Breast epithelium (tissue), 4 donors: ENCODE data around the gene SYT5. TPM values are rescaled to one million over a fixed set of nuclear protein-coding genes. Genes with fewer than 3 reads are reported as not detected.
"Not testable (repeated sequence)": the region's sequence is repeated elsewhere in the genome, so short reads cannot be mapped to it uniquely, and the experiment has no call there.

Experiments
- DNase-seq, 2 donors: peaks; one replicate each; pipeline ENCODE4 v3.0.0-alpha.2; 2019; ENCODE audit warnings: low spot score in 2 of 2
- H3K27ac ChIP-seq, 2 donors: fragments of 200-600 bp; sonication (generic) in 1 of 2; one replicate each; pipeline ENCODE4 v1.5.1; 2016 to 2019; ENCODE audit warnings: mild to moderate bottlenecking in 1 of 2
- H3K27me3 ChIP-seq, 2 donors: fragments of 200-600 bp; sonication (generic) in 1 of 2; one replicate each; pipeline versions ENCODE4 v1.5.1 to v1.6.0; 2017 to 2019; ENCODE audit warnings: control low read depth in 1 of 2, mild to moderate bottlenecking in 1 of 2
- H3K36me3 ChIP-seq: fragments of 200-600 bp; one replicate; pipeline ENCODE4 v1.5.1; 2019
- H3K4me1 ChIP-seq, 2 donors: fragments of 200-600 bp; sonication (generic); one replicate each; pipeline ENCODE4 v1.5.1; 2016 to 2019; ENCODE audit warnings: control low read depth in 1 of 2
- H3K4me3 ChIP-seq, 3 donors: fragments of 200-600 bp; sonication (generic); 1 replicate in 2 of 3; 2 replicates in 1 of 3; pipeline ENCODE4 v1.5.1; 2016 to 2019; ENCODE audit warnings: mild to moderate bottlenecking in 3 of 3, moderate library complexity in 2 of 3
- H3K9me3 ChIP-seq, 2 donors: fragments of 200-600 bp; sonication (generic) in 1 of 2; one replicate each; pipeline ENCODE4 v1.5.1; 2016 to 2019; ENCODE audit warnings: control low read depth in 1 of 2
- POLR2A ChIP-seq: fragments of 450-650 bp; IDR thresholded peaks from one replicate; pipeline ENCODE4 v1.6.1; 2016; ENCODE audit warnings: antibody characterized with exemption, mild to moderate bottlenecking, moderate library complexity
- POLR2AphosphoS5 ChIP-seq, 3 donors: sonication (generic); formaldehyde crosslinking; IDR thresholded peaks; one replicate each; pipeline ENCODE4 v1.6.1; 2017; ENCODE audit warnings: antibody characterized with exemption in 3 of 3
- intact Hi-C: fragments of 100-400 bp; cut with DNase I; formaldehyde crosslinking; loops from one replicate; pipeline ENCODE4 v1.15.1; 2023; ENCODE audit warnings: low total_unique reads
- total RNA-seq, 3 donors: library from RNA; depleted of rRNA; stranded (reverse); fragments of >200 nt; gene quantifications; one replicate each; pipeline ENCODE4 v1.1.0, GENCODE V29; 2016
- TF ChIP-seq, protein P1 (sequence below), 3 donors: fragments of 450-650 bp; IDR thresholded peaks; one replicate each; pipeline ENCODE4 v1.5.1; 2016 to 2017; ENCODE audit warnings: antibody characterized with exemption in 3 of 3, mild to moderate bottlenecking in 3 of 3, moderate library complexity in 3 of 3

Gene SYT5
- total RNA-seq, 3 donors from 2014 or later: under 0.01 TPM; not detected in 2

- peak overlapping the region in 2 of 3 donors; percentile 12 to 52 for H3K4me3 ChIP-seq
- H3K9me3 ChIP-seq: no peaks in the 10 kb centered on the region
- no peaks in the 10 kb centered on the region for H3K4me1 ChIP-seq
- intact Hi-C loops: no loop called here
- TF ChIP-seq POLR2AphosphoS5 (IDR thresholded peaks at IDR 0.05) (no peak), POLR2A (no peak)
- TF ChIP-seq, protein P1, sequence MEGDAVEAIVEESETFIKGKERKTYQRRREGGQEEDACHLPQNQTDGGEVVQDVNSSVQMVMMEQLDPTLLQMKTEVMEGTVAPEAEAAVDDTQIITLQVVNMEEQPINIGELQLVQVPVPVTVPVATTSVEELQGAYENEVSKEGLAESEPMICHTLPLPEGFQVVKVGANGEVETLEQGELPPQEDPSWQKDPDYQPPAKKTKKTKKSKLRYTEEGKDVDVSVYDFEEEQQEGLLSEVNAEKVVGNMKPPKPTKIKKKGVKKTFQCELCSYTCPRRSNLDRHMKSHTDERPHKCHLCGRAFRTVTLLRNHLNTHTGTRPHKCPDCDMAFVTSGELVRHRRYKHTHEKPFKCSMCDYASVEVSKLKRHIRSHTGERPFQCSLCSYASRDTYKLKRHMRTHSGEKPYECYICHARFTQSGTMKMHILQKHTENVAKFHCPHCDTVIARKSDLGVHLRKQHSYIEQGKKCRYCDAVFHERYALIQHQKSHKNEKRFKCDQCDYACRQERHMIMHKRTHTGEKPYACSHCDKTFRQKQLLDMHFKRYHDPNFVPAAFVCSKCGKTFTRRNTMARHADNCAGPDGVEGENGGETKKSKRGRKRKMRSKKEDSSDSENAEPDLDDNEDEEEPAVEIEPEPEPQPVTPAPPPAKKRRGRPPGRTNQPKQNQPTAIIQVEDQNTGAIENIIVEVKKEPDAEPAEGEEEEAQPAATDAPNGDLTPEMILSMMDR (IDR thresholded peaks at IDR 0.05): no peak
- H3K27me3 ChIP-seq: peaks cover 2 to 55% of the 10 kb centered on the region in 2 donors
- DNase-seq: no peak
- no peaks in the 10 kb centered on the region for H3K36me3 ChIP-seq
- no peak overlapping the region for H3K27ac ChIP-seq
Measured at GRCh38 chr19:55156202-55157063, 23.7 kb downstream of the SYT5 start.

DNA sequence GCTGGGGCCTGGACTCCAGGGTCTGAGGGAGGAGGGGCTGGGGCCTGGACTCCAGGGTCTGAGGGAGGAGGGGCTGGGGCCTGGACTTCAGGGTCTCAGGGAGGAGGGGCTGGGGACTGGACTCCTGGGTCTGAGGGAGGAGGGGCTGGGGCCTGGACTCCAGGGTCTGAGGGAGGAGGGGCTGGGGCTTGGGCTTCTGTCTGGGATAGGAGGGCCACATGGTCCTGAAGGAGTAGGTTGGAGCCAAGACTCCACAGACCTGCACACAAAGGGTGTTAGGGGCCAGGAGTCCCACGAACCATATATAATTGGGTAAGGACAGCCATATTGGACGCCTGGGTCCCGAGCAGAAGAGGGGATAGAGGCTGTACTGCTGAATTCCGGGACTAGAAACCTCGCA, 24.3 kb downstream of the SYT5 start:
- Histone ChIP-seq H3K27me3 (peaks cover 0 to 50% of the 10 kb centered on the region in 2 donors), H3K4me3 (peak overlapping the region in 2 of 3 donors; percentile 12 to 52)
- H3K36me3 ChIP-seq, H3K4me1 ChIP-seq, H3K27ac ChIP-seq, intact Hi-C loops, DNase-seq, H3K9me3 ChIP-seq: not testable (repeated sequence)

GRCh38 chr19:55153652-55154264, 26.3 kb downstream of the SYT5 start:
- H3K9me3 ChIP-seq: no peaks in the 10 kb centered on the region
- intact Hi-C loops: no loop called here
- TF ChIP-seq, protein P1 (IDR thresholded peaks at IDR 0.05): no peak
- no peak for TF ChIP-seq POLR2AphosphoS5 (IDR thresholded peaks at IDR 0.05)
- TF ChIP-seq POLR2A: no peak
- DNase-seq: no peak
- no peaks in the 10 kb centered on the region for H3K36me3 ChIP-seq
- peaks cover 0 to 54% of the 10 kb centered on the region in 2 donors for H3K27me3 ChIP-seq
- no peak overlapping the region for H3K27ac ChIP-seq
- no peaks in the 10 kb centered on the region for H3K4me1 ChIP-seq
- H3K4me3 ChIP-seq: no peak overlapping the region

DNA sequence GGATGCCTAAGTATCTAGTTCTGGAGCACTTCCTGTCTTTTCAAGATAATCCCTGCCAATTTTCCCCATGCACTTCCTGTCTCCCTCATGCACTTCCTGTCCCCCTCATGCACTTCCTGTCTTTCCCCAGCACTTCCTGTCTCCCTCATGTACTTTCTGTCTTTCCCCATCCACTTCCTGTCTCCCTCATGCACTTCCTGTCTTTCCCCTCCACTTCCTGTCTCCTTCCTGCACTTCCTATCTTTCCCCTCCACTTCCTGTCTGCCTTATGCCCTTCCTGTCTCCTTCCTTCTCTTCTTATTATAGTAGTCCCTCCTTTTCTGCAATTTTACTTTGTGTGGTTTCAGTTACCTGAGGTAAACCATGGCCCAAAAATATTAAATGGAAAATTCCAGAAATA, 28.1 kb downstream of the SYT5 start:
- no peaks in the 10 kb centered on the region for H3K36me3 ChIP-seq
- TF ChIP-seq POLR2AphosphoS5 (IDR thresholded peaks at IDR 0.05): no peak
- TF ChIP-seq POLR2A: no peak
- TF ChIP-seq, protein P1 (IDR thresholded peaks at IDR 0.05): no peak
- intact Hi-C loops: no loop called here
- H3K9me3 ChIP-seq: no peaks in the 10 kb centered on the region
- H3K27me3 ChIP-seq: peaks cover 0 to 54% of the 10 kb centered on the region in 2 donors
- H3K27ac ChIP-seq: no peak overlapping the region
- no peak overlapping the region for H3K4me3 ChIP-seq
- no peaks in the 10 kb centered on the region for H3K4me1 ChIP-seq
- DNase-seq: no peak

- no peak within 1 kb of the TSS for H3K4me3 ChIP-seq
- no peak for TF ChIP-seq POLR2A
- no peak for TF ChIP-seq POLR2AphosphoS5 (IDR thresholded peaks at IDR 0.05)
- TF ChIP-seq, protein P1 (IDR thresholded peaks at IDR 0.05): no peak
- no peaks in the 10 kb centered on the region for H3K4me1 ChIP-seq
- DNase-seq: no peak
- peaks cover 7 to 64% of the 10 kb centered on the region in 2 donors for H3K27me3 ChIP-seq
- no peaks in the 10 kb centered on the region for H3K36me3 ChIP-seq
- H3K27ac ChIP-seq: no peak within 1 kb of the TSS
- no peaks in the 10 kb centered on the region for H3K9me3 ChIP-seq
- intact Hi-C loops: loop anchor here (5.0 kb wide), 1 partner anchor 93 kb away; no protein-coding TSS in a partner anchor
Measured at GRCh38 chr19:55149078-55150003, 30.7 kb downstream of the SYT5 start, which contains the start of gene TNNT1. TNNT1 (minus strand) TSS chr19:55149206; CDS start chr19:55147157, 2,049 bp downstream.
